ENCODE data around the gene HNRNPM. TPM values are rescaled to one million over a fixed set of nuclear protein-coding genes. Genes with fewer than 3 reads are reported as not detected.
"Not testable (repeated sequence)": the region's sequence is repeated elsewhere in the genome, so short reads cannot be mapped to it uniquely, and the experiment has no call there.

HNRNPM gene
- total RNA-seq, 4 donors from 2014 or later = 60.4 to 103 (median 79.7) TPM

DNA sequence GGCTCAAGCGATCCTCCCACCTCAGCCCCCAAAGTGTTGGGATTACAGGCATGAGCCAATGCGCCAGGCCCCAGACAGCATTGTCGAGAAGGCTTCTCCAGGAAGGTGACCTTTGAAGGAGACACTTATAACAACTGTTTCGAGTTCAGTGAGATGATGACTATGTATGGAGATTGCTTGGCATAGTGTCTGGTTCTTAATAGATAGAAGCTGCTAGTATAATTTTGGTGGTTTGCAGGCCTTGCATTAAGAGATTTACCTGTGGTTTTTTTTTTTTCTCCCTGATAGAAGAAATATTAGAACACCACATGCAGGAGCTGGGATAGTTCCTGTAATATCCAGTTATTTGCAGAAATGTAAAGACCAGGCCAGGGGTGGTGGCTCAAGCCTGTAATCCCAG, 28.0 kb upstream of the HNRNPM start:
- no peak for TF ChIP-seq POLR2A (IDR thresholded peaks at IDR 0.05)
- TF ChIP-seq, protein P1, sequence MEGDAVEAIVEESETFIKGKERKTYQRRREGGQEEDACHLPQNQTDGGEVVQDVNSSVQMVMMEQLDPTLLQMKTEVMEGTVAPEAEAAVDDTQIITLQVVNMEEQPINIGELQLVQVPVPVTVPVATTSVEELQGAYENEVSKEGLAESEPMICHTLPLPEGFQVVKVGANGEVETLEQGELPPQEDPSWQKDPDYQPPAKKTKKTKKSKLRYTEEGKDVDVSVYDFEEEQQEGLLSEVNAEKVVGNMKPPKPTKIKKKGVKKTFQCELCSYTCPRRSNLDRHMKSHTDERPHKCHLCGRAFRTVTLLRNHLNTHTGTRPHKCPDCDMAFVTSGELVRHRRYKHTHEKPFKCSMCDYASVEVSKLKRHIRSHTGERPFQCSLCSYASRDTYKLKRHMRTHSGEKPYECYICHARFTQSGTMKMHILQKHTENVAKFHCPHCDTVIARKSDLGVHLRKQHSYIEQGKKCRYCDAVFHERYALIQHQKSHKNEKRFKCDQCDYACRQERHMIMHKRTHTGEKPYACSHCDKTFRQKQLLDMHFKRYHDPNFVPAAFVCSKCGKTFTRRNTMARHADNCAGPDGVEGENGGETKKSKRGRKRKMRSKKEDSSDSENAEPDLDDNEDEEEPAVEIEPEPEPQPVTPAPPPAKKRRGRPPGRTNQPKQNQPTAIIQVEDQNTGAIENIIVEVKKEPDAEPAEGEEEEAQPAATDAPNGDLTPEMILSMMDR (IDR thresholded peaks at IDR 0.05) = no peak
- WGBS, 2 donors = 73 to 85% methylated on average over 4 of the region's 4 CpGs
- intact Hi-C loops (cut with DNase I; ENCODE audit: low total_unique reads) = loop anchor here (5.0 kb wide), 1 partner anchor 156 kb away; no protein-coding TSS in a partner anchor

DNA sequence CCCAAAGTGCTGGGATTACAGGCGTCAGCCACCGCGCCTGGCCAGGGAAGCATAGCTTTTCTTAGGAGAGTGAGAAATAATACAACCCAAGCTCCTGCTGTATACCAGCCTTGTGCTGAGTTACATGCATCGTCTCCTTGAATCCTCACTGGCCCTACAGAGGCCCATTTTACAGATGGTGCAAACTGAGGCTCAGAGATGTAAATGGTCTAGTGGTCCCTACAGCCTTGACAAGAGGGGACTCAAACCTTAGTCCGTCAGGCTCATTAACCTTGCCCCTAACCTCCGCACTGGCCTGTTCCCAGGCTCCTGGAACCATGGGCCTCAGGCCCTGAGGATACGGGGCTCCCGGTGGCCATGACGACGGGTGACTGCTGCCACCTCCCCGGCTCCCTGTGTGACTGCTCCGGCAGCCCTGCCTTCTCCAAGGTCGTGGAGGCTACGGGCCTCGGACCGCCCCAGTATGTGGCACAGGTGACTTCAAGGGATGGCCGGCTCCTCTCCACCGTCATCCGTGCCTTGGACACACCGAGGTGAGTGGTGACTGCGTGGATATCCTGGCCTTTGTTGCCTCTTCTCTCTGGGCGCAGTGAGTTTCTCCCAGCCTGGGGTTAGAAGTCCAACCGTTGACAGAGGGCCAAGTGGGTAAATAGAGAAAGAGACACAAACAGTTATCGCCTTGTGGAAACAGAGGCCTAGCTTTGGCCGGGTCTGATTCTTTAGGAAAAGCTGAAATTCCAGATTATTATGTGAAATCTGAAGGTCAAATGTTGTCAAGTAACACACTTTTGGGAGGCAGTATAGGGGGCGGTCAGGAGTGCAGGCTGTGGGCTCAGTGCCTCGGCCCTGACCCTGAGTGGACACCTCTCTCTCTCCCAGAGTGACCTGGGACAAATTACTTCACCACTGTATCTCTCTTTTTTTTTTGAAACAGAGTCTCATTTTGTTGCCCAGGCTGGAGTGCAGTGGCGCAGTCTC, 23.0 kb upstream of the HNRNPM start:
- WGBS, 2 donors = 91 to 94% methylated on average over 27 to 28 of the region's 28 CpGs

More for the DNA sequence above, 28.0 kb upstream of the HNRNPM start:
- no peak overlapping the region for H3K4me3 ChIP-seq (ENCODE audit: low read depth, poor library complexity, severe bottlenecking)
- DNase-seq (ENCODE audit: low spot score in 2 of 2) = no peak

DNA sequence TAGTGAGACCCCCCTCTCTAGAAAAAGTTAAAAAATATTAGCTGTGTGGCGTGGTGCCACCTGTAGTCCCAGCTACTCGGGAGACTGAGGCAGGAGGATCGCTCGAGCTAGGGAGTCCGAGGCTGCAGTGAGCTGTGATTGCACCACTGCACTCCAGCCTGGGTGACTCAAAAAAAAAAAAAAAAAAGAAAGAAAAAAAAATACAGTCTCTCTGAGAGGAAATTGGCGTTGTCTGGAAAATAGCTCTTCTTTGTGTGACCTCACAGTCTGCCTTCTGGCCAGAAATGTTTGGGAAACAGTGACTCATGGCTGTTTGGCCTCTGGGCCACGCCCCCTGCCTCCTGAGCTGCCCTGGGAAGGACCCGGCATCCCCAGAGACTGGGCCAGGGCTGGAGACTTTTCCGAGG, 21.0 kb upstream of the HNRNPM start:
- 6 to 12% methylated on average over 9 of the region's 9 CpGs for WGBS, 2 donors
- DNase-seq (ENCODE audit: low spot score in 2 of 2) = peak; percentile 94 to 98

More for the DNA sequence above, 23.0 kb upstream of the HNRNPM start:
- intact Hi-C loops (cut with DNase I; ENCODE audit: low total_unique reads) = no loop called here
- no peak overlapping the region for H3K4me3 ChIP-seq (ENCODE audit: low read depth, poor library complexity, severe bottlenecking)
- no peak for DNase-seq (ENCODE audit: low spot score in 2 of 2)
- TF ChIP-seq, protein P1 (IDR thresholded peaks at IDR 0.05) = no peak
- TF ChIP-seq POLR2A (IDR thresholded peaks at IDR 0.05) = no peak

DNA sequence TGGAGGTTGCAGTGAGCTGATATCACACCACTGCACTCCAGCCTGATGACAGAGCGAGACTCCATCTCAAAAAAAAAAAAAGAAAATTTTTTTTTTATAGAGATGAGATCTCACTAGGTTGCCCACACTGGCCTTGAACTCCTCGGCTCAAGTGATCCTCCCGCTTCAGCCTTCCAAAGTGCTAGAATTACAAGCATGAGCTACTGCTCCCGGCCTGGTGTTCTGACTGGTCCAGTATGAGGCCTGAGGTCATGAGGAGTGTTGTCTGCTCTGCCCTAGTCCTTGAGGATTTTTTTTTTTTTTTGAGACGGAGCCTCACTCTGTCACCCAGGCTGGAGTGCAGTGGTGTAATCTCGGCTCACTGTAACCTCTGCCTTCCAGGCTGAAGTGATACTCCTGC, 19.4 kb upstream of the HNRNPM start:
- intact Hi-C loops (cut with DNase I; ENCODE audit: low total_unique reads); H3K4me3 ChIP-seq (ENCODE audit: low read depth, poor library complexity, severe bottlenecking); DNase-seq (ENCODE audit: low spot score in 2 of 2): not testable (repeated sequence)
- WGBS, 2 donors = 90 to 94% methylated on average over 6 of the region's 6 CpGs

More for the DNA sequence above, 21.0 kb upstream of the HNRNPM start:
- no peak overlapping the region for H3K4me3 ChIP-seq (ENCODE audit: low read depth, poor library complexity, severe bottlenecking)
- intact Hi-C loops (cut with DNase I; ENCODE audit: low total_unique reads) = no loop called here
- TF ChIP-seq, protein P1 (IDR thresholded peaks at IDR 0.05) = no peak
- TF ChIP-seq POLR2A (IDR thresholded peaks at IDR 0.05) = no peak

DNA sequence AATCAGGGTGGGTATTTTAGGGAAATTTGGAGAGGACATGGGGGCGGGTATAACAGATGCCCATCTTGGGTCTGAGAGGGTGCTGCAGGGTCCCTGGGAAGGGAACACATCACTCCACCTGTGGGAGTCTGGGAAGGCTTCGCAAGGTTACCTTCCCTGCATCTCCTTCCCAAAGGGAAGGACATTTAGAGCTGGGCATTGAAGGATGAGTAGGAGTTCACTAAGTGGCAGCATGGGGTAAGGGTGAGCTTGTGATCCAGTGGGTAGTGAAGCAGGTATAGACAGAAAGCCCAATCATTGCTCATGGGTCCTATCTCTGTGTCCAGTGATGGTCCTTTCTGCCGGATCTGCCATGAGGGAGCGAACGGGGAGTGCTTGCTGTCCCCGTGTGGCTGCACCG, 18.5 kb upstream of the HNRNPM start:
- 92 to 95% methylated on average over 7 of the region's 7 CpGs for WGBS, 2 donors
- intact Hi-C loops (cut with DNase I; ENCODE audit: low total_unique reads) = no loop called here
- H3K4me3 ChIP-seq (ENCODE audit: low read depth, poor library complexity, severe bottlenecking) = no peak overlapping the region
- TF ChIP-seq, protein P1 (IDR thresholded peaks at IDR 0.05) = no peak
- no peak for TF ChIP-seq POLR2A (IDR thresholded peaks at IDR 0.05)
- DNase-seq (ENCODE audit: low spot score in 2 of 2) = no peak

DNA sequence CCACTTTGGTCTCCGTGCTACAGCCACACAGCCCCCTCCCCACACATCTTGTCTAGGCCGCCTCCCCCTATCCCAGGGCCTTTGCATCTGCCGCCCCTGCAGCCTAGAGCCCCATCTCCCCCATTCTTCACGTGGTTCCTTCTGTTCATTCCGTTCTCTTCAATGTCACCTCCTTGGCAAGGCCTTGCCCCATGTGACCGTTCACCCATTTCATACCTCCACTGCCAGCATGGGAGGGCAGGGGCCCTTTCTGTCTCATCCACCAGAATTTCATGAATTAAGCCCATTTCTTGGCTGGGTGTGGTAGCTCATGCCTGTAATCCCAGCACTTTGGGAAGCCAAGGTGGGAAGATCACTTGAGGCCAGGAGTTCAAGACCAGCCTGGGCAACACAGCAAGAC, 15.7 kb upstream of the HNRNPM start:
- no peak for TF ChIP-seq POLR2A (IDR thresholded peaks at IDR 0.05)
- TF ChIP-seq, protein P1 (IDR thresholded peaks at IDR 0.05) = no peak
- 94 to 95% methylated on average over 6 of the region's 6 CpGs for WGBS, 2 donors
- H3K4me3 ChIP-seq (ENCODE audit: low read depth, poor library complexity, severe bottlenecking) = no peak overlapping the region
- intact Hi-C loops (cut with DNase I; ENCODE audit: low total_unique reads) = no loop called here
- DNase-seq (ENCODE audit: low spot score in 2 of 2) = no peak
